Right lobe of liver (tissue), 6 donors: Measurements from ENCODE around the gene C1GALT1. TPM values are rescaled to one million over a fixed set of nuclear protein-coding genes. Genes with fewer than 3 reads are reported as not detected.

Experiments used
- ATAC-seq, 4 donors: fragments of 200-7000 bp; cut with Tn5 transposase; one replicate each; pipeline ENCODE4 v1.9.1; 2020; ENCODE audit warnings: mild to moderate bottlenecking in 4 of 4, moderate library complexity in 4 of 4
- DNase-seq, 3 donors: peaks; one replicate each; pipeline ENCODE4 v3.0.0-alpha.2; 2020
- H3K27ac ChIP-seq, 3 donors: fragments of 200-600 bp; one replicate each; pipeline ENCODE4 v1.8.0; 2022
- H3K27me3 ChIP-seq, 2 donors: fragments of 200-600 bp; one replicate each; pipeline ENCODE4 v1.8.0; 2022
- H3K36me3 ChIP-seq, 4 donors: fragments of 200-600 bp; sonication (generic) in 1 of 4; one replicate each; pipeline versions ENCODE4 v1.5.1 to v1.8.0; 2017 to 2022; ENCODE audit warnings: control low read depth in 1 of 4
- H3K4me1 ChIP-seq, 4 donors: fragments of 200-600 bp; sonication (generic) in 1 of 4; one replicate each; pipeline versions ENCODE4 v1.5.1 to v1.8.0; 2017 to 2022; ENCODE audit warnings: control low read depth in 1 of 4
- H3K4me3 ChIP-seq, 3 donors: fragments of 200-600 bp; one replicate each; pipeline ENCODE4 v1.8.0; 2022
- H3K9me3 ChIP-seq, 4 donors: fragments of 200-600 bp; sonication (generic) in 1 of 4; one replicate each; pipeline versions ENCODE4 v1.5.1 to v1.8.0; 2017 to 2022; ENCODE audit warnings: control low read depth in 1 of 4
- POLR2A ChIP-seq: fragments of 450-650 bp; IDR thresholded peaks from one replicate; pipeline ENCODE4 v1.6.1; 2017; ENCODE audit warnings: antibody characterized with exemption, mild to moderate bottlenecking
- WGBS: methylation state at CpG from one replicate; pipeline ENCODE4 v1.1.6; 2018; ENCODE audit warnings: low coverage, low lambda C conversion rate; ENCODE audit not compliant: insufficient coverage; ENCODE audit errors: missing lambda C conversion rate; 5-methylcytosine and 5-hydroxymethylcytosine counted together
- intact Hi-C, 2 donors: fragments of 100-400 bp; cut with DNase I; formaldehyde crosslinking; loops; one replicate each; pipeline versions ENCODE4 v1.11.2 to v1.14.1; 2022
- total RNA-seq, 6 experiments: library from RNA; depleted of rRNA in 2 of 6; stranded (reverse); fragments of >200 nt in 2 of 6; fragmentation: NEBNext Ultra II Directional in 3 of 6; extraction: Animal tissue kit (Norgen Biotek cat#: 25700) in 3 of 6; gene quantifications; one replicate each; pipeline versions ENCODE4 v1.1.0 to v1.2.4, GENCODE V29; 2016 to 2023
- TF ChIP-seq, protein P1 (sequence below), 4 donors: fragments of 200-600 bp in 3 of 4; fragments of 450-650 bp in 1 of 4; IDR thresholded peaks; one replicate each; pipeline versions ENCODE4 v1.5.1 to v1.8.0; 2016 to 2022; ENCODE audit warnings: antibody characterized with exemption in 4 of 4, mild to moderate bottlenecking in 2 of 4
- donor health status: DM: no; HTN: yes; CAD: no.
- donor health status: DM: no; HTN: no; CAD: no.
- donor health status: DM: no; HTN: no; CAD: no.
- donor health status: DM: no; HTN: yes; CAD: no.
- donor health status: DM: no; HTN: yes; CAD: no.

Gene C1GALT1
- total RNA-seq, 6 experiments from 2014 or later: 10.1 to 16.6 (median 13.1) TPM

DNA sequence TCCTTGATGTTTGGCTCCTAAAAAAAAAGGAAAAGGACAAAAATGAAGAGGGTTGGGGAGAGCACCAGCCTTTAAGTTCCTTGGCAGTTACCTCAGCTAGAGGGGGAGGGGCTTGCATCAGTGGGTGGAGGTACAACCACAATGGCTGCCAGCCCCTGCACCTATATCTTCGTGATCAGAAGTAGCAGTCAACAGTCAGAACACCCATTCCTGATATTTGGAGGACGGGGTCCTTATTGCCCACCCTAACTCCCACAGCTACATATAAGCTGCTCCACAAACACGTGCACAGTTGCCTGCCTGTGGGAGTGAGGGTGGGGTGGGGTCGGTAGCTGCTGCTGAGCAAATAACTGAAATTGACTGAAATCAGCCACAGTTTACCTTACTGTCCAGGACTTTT, 26.2 kb downstream of the C1GALT1 start:
- intact Hi-C loops: no loop called here
- 90% methylated on average over 3 of the region's 4 CpGs for WGBS
- no peak overlapping the region for H3K27ac ChIP-seq
- no peaks in the 10 kb centered on the region for H3K27me3 ChIP-seq
- DNase-seq (no peak), ATAC-seq (no peak)
- H3K9me3 ChIP-seq: no peaks in the 10 kb centered on the region
- no peaks in the 10 kb centered on the region for H3K36me3 ChIP-seq
- no peaks in the 10 kb centered on the region for H3K4me1 ChIP-seq
- no peak overlapping the region for H3K4me3 ChIP-seq
- no peak for TF ChIP-seq POLR2A

GRCh38 chr7:7209412-7210050, 27.2 kb downstream of the C1GALT1 start:
- no peaks in the 10 kb centered on the region for H3K9me3 ChIP-seq
- no peaks in the 10 kb centered on the region for H3K4me1 ChIP-seq
- no peak overlapping the region for H3K4me3 ChIP-seq
- H3K27me3 ChIP-seq: no peaks in the 10 kb centered on the region
- no peak for TF ChIP-seq POLR2A
- TF ChIP-seq, protein P1, sequence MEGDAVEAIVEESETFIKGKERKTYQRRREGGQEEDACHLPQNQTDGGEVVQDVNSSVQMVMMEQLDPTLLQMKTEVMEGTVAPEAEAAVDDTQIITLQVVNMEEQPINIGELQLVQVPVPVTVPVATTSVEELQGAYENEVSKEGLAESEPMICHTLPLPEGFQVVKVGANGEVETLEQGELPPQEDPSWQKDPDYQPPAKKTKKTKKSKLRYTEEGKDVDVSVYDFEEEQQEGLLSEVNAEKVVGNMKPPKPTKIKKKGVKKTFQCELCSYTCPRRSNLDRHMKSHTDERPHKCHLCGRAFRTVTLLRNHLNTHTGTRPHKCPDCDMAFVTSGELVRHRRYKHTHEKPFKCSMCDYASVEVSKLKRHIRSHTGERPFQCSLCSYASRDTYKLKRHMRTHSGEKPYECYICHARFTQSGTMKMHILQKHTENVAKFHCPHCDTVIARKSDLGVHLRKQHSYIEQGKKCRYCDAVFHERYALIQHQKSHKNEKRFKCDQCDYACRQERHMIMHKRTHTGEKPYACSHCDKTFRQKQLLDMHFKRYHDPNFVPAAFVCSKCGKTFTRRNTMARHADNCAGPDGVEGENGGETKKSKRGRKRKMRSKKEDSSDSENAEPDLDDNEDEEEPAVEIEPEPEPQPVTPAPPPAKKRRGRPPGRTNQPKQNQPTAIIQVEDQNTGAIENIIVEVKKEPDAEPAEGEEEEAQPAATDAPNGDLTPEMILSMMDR (IDR thresholded peaks at IDR 0.05): no peak
- ATAC-seq: no peak
- H3K27ac ChIP-seq: no peak overlapping the region
- intact Hi-C loops: no loop called here
- H3K36me3 ChIP-seq: no peaks in the 10 kb centered on the region
- whole genome bisulfite sequencing: 81% methylated on average over 10 of the region's 10 CpGs
- DNase-seq: no peak

DNA sequence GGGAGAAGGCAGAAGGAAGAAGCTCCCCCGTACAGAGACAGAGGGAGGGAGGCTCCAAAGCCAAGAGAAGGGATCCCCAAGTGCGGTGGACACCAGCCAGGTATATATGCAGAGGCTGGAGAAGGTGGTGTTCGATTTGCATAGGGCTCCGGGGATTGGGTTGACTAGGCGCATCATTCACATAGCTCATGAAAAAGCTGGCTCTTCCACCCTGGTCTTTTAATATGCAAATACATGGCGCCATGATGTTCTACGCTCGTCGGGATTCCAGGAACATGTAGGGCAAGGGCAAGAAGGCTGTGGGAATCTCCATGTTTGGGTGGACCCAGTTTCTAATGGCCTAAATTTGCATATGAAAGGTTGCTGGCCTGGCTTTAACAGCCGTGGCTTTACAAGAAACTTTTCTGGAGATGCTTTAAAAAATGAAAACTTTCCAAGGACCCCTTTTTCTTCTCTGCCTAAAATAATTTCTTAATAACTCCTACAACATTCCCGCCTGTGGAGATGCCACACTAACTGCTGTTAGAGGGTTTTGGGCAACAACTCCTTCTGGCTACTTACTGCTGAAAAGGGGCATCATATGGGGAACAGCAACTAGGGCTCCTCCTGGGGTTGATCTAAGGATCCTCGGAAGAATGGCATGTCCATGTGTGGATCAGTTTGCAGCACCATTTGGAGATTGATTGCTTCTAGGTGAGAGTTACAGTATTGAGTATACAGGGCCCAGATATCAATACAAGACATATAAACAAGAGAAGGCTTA, 28.3 kb downstream of the C1GALT1 start:
- TF ChIP-seq, protein P1 (IDR thresholded peaks at IDR 0.05): no peak
- TF ChIP-seq POLR2A: no peak
- 75% methylated on average over 7 of the region's 12 CpGs for WGBS
- no peak for DNase-seq
- Histone ChIP-seq H3K36me3 (peaks cover 0 to 6% (median 0%) of the 10 kb centered on the region in 4 donors), H3K9me3 (no peaks in the 10 kb centered on the region), H3K27me3 (no peaks in the 10 kb centered on the region), H3K4me1 (no peaks in the 10 kb centered on the region), H3K4me3 (no peak overlapping the region), H3K27ac (no peak overlapping the region)
- intact Hi-C loops: no loop called here
- ATAC-seq: no peak

GRCh38 chr7:7212612-7213011, 30.3 kb downstream of the C1GALT1 start:
- ATAC-seq: peak in 1 of 4 donors; percentile 52
- H3K27me3 ChIP-seq: no peaks in the 10 kb centered on the region
- DNase-seq: no peak
- TF ChIP-seq, protein P1 (IDR thresholded peaks at IDR 0.05): no peak
- TF ChIP-seq POLR2A: no peak
- H3K27ac ChIP-seq: no peak overlapping the region
- no peak overlapping the region for H3K4me3 ChIP-seq
- intact Hi-C loops: no loop called here
- peaks cover 0 to 6% (median 0%) of the 10 kb centered on the region in 4 donors for H3K36me3 ChIP-seq
- WGBS: 42% methylated on average over 2 of the region's 2 CpGs
- no peaks in the 10 kb centered on the region for H3K9me3 ChIP-seq
- H3K4me1 ChIP-seq: no peaks in the 10 kb centered on the region
